Stimulated activated CD8-positive, alpha-beta memory T cell treated with anti-CD3 and anti-CD28 coated beads, Interleukin-7, amount 100 ng/mL, for 48 hours (primary cell): ENCODE measurements around the gene SP6.

ENCODE experiments used
- DNase-seq, 2 donors: peaks; one replicate each; pipeline ENCODE4 v3.0.0-alpha.2; 2020; ENCODE audit warnings: low read depth in 1 of 2; ENCODE audit errors: extremely low read depth in 1 of 2

Gene SP6

GRCh38 chr17:47850692-47851573 lies at the start of gene SP6:
Gene SP6, minus strand, starts transcription at chr17:47851163. Its CDS starts 2,734 bp downstream, at chr17:47848429.
- DNase-seq: peak; percentile 52 to 67

DNA sequence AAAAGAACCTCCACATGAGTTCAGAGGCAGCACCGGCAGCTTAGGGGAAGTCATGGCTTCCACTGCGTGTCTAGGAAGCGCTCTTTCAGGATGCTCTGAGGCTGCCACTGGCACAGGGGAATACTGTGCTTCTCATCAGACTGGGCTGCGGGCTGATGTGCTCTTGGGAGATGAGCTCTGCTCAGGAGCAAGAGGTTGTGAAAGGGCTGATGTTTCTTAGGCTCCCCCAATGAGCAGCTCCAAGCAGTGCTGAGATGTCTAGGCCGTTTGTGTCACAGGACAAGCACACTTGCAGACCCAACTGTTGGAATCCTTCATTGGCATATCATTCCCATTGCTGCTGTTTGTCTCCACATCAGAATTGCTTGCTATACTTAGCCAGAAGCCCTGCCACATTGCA lies 48.7 kb upstream of the SP6 start:
- DNase-seq: no peak

GRCh38 chr17:47898241-47898640 lies 47.3 kb upstream of the SP6 start:
- no peak for DNase-seq

DNA sequence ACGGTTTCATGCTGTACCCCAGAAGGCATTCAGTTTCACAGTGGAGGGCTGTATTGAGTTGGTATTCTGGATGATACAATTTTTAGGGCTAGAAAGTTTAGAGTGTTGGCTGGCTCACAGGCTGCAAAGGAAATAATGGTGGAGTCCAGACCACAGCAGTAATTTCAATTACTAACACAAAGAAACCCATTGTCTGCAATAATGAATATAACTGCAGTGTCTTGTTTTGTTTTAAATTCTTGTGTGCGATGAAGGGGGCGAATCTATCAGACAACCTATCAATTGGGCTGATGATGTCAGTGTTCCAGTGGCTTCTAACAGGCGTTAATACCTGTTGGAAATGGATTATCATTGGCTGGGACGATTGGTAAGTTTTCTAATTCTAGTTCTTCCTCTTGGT lies 46.6 kb upstream of the SP6 start:
- no peak for DNase-seq

- DNase-seq: no peak
These were observed 45.9 kb upstream of the SP6 start for GRCh38 chr17:47896672-47897490.

DNA sequence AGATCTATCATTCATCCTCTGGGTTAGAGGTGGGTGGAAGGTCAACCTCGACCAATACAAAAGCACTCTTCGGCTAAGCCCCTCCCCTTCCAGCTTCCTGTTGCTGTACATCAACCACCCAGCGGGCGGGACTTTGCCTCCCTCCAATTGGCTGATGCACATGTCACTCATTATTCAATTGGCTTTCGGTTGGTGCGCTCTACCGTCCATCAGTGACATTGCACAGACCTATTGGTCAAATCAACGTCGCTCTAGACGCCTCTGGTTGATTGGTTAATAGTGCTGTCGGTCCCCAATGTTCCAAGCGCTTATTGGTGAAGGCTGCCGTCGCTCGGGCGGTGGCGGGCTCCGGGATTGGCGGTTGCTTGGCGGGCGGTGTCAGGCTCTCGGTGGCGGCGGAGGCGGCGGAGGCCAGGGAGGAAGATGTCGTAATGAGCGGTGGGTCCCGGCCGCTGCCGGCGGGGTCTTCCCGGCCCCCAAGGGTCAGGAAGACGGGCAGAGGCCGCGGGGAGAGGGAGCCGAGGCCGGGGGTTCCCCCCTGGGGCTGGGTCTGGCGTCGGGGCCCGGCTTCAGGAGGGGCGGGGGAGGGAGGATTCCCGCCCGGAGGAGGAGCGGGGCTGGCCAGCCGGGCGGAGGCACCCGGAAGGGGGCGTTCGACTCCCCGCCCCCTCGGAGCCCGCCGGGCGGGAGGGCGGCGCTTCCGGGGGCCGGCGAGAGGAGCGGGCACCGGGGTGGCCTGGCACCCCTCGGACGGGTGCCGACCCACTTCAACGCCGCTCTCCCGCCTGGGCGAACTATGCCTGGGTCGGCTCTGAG lies 45.1 kb upstream of the SP6 start, which contains the start of gene SP2:
TSS of gene SP2 (plus strand) at position 381 of the 816 bp plus-strand sequence. CDS start at position 432, 51 bp downstream.
- DNase-seq: peak; percentile 96 to 100

- peak in 1 of 2 donors; percentile 9 for DNase-seq
These were observed 44.4 kb upstream of the SP6 start for GRCh38 chr17:47895347-47895855.

GRCh38 chr17:47894498-47895346 lies 43.8 kb upstream of the SP6 start:
- DNase-seq: no peak

- no peak for DNase-seq
These were observed 40.7 kb upstream of the SP6 start for GRCh38 chr17:47891545-47892088.

DNA sequence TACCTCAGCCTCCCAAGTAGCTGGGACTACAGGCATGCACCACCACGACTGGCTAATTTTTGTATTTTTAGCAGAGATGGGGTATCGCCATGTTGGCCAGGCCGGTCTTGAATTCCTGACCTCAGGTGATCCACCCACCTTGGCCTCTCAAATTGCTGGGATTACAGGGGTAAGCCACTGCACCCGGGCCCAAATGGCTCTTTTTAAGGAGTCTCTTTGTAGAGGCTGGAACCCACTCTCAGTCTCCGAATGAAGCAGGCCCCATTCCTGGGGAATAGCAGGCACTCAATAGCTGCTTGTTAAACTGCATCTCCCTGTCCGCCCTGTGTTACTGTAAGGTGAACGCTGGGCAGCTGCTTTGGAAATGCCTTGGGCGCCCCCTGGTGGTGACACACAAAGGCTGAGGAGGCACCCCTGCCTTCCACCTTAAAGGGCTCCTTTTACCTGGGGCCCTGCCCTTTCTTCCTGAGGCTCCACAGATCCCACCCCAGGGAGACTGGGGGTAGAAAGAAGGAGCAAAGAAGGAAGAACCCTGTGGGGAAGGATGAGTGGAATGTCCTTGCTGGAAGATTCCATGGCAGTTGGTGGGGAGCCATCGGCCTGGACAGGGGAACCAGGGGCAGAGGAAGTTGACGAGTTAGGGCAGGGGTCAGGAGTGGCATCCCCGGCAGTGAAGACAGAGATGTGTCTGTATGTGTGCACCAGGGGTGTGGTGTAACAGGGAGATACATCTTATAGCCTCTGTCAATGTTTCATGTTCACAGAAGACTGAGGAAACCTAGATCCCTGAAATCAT lies 39.0 kb upstream of the SP6 start:
- DNase-seq: peak; percentile 69 to 79

GRCh38 chr17:47888293-47888692 lies 37.3 kb upstream of the SP6 start:
- no peak for DNase-seq

- DNase-seq: no peak
These were observed 34.2 kb upstream of the SP6 start for GRCh38 chr17:47884905-47885730.

DNA sequence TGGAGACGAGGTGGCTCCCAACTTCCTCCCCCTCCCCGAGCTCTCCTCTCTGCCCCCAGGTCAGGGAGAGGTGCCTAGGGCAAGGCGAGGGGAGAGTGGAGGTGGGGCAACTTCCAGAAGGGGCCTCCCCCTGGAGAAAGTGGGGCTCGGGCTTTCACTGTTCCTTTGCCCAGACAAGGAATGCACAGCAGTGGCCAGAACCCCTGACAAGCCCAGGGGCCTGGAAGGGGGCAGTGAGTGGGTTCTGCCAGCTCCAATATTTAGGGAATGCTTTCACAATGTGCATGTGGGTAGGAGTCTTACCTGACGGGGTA lies 33.4 kb upstream of the SP6 start:
- no peak for DNase-seq

DNA sequence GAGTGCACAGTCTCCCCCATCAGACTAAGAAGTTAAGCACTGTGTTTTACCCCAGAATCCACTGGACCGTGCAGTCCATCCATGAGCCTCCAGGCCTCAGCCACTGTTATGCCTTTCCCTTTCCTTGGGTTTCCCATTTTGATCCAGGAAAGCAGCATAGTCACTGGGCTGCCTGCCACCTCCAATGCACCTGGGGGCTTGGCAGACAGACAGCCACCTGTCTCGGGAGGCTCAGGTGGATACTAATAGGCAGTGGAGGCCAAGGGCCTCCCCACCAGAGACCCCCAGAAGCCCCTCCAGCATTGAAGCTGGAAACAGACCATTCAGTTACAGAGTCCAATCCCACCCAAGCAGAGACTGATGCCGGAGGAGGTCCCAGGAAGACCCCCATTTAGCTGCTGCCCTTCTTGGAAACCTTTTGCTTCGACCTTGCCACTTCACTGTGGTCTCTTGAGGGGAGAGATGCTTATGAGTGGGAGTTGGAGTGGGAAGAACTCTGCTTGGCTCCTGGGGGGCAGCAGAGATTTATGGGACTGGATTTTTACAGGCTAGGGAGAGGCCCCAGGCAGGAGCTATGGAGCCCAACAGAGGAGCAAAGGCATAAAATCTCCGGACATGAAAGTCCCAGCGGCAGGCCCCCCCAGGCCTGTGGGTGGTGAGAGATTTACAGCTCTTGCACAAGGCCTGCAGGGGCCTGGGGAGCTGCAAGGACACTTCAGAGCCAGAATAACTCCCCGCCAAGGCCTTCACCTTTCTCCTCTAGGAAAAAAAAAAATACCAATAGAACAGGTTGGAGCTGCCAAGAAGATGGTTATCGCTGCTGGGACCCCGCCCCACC lies 32.8 kb upstream of the SP6 start:
- no peak for DNase-seq

GRCh38 chr17:47882695-47883588 lies 32.0 kb upstream of the SP6 start:
- DNase-seq: no peak

GRCh38 chr17:47882247-47882646 lies 31.3 kb upstream of the SP6 start:
- no peak for DNase-seq
